Stimulated activated CD4-positive, alpha-beta T cell treated with anti-CD3 and anti-CD28 coated beads, TNF-alpha, amount 100 ng/mL, for 48 hours (primary cell): ENCODE results near the gene PXYLP1.

ENCODE experiments used
- DNase-seq, 3 donors: peaks; one replicate each; pipeline ENCODE4 v3.0.0-alpha.2; 2020; ENCODE audit warnings: low read depth in 3 of 3

The PXYLP1 gene

DNA sequence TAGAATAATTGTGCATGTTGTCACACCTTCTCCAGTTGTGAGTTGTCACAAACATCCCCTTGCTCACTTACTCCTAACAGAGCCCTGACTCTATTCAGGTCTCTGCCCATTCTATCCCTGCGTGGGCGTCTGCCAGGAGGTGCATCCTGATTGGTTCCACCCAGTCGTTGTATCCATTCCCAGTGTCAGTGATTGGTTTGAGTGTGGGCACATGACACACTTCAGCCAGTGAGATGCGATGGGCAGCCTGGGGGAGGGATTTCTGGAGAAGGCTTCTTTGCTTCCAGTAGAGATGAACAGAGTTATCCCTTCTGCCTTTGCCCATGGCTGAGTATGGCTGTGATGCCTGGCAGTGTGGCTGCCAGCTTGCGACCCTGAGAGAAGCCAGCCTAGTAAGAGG lies 18.7 kb downstream of the PXYLP1 start:
- DNase-seq = no peak

DNA sequence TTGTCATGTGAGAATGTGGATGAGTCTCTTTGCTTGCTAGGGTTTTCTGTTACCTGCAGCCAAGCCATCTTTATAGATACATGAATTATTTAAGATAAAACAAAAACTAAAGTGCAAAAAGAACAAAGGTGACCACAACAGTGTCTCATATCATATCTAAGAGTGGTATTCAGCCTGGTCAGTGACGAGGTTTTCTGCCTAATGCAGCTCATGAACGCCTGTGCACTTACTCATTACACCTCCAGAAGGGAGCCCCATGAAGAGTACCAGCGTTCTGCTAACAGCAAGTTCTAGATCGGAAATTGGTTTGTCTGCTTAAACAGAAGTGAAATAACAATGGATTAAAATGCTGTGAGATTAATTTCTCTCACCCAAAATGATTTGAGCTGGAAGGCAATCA lies 19.2 kb downstream of the PXYLP1 start:
- DNase-seq = no peak

DNA sequence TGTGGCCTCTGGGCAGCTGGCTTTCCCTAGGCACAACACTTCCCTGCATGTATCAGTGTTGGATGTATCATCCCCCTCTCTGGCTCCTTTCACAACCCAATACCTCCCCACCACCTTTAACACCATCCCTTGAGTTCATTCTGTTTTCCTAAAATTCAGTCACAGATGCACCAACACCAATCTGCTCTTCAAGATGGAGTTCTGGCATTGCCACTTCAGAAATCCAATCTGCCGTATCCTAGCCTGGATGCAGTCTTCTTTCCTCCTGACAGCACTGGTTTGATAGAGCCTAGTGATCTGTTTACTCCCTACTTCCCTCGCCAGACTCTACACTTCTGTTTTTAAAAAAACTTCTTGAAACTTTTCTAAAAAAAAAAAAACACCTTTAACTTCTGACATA lies 21.7 kb downstream of the PXYLP1 start:
- no peak for DNase-seq

DNA sequence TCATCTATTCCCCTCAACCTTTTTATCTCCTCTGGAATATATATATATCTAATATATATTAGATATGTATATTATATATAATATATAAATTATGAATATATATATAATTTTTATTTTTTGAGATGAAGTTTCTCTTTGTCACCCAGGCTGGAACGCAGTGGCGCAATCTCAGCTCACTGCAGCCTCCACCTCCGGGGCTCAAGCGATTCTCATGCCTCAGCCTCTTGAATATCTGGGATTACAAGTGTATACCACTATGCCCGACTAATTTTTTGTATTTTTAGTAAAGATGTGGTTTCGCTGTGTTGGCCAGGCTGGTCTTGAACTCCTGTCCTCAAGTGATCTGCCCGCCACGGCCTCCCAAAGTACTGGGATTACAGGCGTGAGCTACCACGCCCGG lies 22.2 kb downstream of the PXYLP1 start:
- no peak for DNase-seq

DNA sequence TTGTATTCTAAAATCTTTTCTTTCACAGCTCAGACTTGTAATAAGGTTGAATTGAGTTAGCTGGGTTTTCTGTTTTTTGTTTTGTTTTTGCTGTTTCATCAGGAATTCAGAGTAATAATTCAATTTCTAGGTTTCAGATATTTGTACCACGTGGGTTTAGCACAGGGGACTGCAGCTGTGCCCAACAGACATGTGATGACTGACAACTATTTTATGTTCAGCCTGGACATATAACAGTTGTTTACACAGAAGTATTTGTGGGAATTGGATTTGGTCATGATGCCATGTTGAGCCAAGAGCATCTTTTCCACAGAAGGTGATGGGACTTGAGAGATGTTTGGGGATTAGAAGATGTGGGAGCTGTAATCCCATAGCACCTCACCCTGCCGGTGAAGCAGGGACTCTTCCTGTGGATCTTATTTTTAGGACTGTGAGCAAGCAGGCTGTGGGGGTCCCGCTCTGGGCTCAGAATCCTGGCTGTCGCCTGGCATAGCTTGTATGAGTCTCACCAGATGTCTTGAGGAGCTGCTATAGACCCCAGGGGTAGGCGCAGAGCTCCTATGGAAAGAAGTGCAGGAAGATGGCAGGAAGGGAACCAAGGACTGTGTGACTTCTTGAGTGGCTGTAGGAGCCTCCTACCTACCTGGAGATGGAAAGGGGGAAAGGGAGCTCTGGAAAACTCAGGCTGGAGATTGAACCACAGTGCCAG lies 23.7 kb downstream of the PXYLP1 start:
- no peak for DNase-seq

DNA sequence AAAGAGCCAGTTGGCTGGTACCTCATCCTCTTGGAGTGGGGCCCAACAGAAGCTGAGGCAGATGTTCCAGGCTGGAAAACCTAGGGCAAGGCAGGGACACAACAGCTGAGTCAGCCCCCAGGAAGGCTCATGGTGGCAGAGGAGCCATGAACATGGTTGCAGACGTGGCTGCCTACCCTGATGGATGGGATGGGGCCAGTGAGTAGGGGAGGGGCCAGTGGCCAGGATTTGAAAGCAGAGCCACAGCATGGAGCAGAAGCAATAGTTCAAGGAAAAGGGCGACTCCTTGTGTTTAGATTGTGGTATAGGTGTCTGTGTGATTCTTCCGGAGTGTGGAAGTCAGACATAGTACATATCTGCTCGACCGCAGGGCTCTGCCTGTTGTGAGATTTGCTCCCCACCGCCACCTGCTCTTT lies 24.2 kb downstream of the PXYLP1 start:
- no peak for DNase-seq

DNA sequence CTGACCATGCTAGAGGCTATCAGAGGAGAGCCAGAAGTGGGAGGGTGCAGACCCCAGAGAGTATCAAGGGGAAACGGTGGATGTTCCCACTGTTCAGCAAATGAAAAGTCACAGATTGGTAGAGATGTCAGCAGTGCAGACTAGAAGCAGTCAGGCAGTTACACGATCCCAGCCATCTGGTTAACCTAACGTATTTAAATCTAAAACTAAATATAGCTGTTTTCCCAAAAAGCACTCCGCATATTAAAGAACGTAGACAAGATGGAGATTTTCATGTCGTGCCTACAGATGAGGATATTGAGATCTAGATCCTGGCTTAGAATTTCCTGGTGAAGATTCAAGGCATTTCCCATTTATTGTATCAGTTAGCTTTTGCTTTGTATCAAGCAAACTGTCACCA lies 25.2 kb downstream of the PXYLP1 start:
- no peak for DNase-seq

DNA sequence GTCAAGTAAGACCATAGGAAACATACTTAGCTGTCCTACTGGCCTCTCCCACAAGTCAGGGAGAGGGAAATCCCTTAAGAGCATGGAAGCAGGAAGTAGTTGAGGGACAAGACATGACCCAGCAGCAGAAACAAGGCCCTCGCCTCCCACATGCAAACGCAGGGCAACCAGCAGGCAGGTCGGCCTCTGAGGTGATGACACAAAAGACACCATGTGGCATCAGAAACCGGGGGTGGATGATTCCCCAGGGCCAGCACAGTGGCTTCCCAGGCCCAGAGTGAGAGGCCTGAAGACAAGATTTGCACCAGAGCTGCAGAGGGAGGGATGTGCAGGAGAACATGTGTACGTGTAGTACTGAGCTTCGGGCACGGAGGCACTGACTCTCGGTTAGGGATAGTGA lies 26.3 kb downstream of the PXYLP1 start:
- DNase-seq = no peak

DNA sequence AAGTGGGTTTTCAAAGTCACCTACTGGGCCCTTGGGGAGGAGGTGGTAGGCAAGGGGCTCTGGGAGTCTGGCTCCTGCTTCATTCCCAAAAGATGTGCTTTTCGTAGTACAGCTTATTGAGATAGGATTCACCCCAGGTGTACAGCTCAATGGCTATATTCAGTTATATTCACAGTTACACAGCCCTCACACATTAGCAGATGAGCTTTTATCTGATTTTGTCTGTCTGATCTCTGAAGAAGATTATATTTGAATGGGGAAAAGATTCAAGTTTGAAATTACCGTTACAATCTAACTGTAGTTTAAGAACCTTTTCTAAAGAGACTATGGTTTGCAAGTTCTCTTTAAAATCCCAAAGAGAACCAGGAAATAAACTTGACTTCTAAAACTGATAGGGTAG lies 27.3 kb downstream of the PXYLP1 start:
- DNase-seq = no peak

DNA sequence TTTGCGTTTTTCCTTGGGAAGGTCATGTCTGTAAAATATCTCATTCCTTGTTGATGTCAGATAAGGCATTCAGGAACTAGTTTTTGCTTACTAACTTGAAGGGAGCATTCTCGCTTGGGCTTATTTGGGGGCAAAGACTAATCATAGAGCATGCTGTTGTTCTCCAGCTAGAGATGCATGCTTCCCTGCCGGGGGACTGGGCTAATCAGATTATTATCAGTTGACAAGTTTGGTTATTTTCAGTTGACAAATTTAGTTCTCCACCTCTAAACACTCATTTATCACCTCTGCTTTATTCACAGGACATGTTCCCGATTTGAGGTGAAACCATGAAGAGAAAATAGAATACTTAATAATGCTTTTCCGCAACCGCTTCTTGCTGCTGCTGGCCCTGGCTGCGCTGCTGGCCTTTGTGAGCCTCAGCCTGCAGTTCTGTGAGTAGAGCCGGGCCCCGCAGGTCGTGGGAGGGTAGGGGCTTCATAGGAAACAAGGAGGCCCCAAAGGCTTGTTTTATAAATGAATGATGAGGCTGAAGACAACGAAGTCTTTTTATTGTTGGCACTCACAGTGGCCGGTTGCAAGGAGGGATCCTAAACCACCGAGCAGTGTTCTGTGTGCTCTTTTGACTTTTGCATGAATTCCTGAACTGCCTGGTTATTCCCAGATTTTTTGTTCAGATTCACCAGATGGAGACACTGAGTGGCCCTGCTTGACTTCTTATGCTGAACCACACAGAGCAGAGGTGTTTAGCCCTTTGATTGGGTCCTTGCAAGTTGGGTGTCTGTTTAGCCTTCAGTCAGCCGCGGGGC lies 28.4 kb downstream of the PXYLP1 start:
- DNase-seq = no peak

DNA sequence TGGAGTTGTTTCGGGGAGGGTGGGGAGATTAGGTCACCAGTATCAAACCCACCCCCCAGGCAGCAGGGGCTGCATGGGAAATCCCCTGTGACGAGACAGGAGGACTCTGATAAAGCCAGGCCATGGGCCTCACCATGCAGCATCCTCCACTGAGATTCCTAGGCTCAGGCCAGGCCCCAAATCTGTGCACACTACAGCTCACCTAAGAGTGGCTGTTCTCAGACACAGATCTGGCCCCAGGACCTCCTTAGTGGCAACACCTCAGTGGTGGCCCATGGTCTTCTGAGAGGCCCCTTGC lies 29.0 kb downstream of the PXYLP1 start:
- DNase-seq = no peak

DNA sequence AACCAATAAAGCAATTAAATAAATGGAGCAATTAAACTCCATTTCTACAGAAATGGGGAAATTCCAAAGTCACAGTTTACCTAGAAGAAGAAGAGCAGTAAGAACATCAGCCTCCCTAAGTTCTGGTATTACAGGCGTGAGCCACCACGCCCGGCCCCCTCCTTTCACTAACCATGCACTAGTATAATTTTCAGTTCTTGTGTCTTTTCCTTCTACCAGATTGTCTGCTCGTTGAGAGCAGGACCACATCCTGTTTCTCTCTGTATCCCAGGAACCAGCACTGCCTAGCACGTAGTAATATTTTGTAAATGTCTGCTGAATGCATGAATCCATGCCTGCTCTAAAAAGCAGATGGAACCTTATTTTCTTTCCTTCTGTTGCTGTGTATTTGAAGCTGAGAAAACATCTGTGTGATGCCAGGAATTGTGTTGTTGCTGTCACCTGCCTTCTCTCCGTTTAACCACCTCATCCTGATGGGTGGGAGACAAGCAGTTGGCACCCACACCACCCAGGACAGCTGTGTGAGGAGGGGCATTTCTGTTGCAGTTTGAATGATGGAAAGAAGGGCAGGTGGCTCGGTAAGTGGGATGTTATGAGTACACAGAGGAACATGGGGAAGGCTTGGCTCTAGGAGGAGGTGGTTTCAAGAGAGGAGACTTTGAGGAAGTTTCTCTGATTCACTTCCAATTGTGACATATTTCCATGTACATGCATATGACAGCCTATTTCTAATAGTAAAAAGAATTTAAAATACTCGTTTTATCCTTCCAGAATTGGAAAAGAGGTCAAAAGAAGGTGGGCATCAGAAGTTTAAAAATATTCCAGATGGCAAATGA lies 30.1 kb downstream of the PXYLP1 start:
- DNase-seq = no peak

DNA sequence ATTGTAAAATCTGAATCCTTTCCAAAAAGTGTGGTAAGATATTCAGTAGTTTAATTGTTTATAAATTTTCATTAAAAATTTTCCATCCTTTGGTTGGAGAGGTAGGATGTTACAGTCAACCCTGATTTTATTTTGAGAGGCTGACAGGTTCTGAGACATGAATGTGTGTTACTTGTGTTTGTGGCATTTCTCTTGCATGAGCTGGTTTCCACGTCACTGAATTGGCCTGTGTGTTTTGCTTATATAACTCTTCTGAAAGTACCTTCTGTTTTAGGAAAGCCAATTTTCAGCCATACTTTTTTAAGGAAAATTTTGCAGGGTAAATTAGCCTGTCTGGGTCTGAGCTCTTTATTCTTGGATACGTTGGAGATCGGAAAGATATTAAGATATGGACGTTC lies 30.7 kb downstream of the PXYLP1 start:
- DNase-seq = no peak

DNA sequence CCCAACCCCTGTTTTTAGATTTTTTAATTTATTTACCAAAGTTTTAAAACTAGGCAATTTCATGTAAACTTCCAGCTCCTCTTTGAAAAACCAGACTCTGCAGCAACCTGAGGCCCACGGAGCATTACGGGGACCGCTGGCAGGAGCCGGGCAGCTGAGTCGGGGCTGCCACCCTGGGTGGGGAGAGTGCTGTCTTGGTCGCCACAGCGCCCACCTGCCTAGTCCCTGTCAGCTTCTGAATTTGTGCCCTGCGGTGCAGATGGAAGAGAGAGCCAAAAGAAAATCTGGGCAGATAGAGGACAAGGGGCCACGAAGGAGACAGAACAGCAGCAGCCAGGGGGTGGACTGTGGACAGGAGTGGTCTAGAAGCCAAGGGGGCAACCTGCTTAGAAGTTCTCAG lies 34.6 kb downstream of the PXYLP1 start:
- no peak for DNase-seq

DNA sequence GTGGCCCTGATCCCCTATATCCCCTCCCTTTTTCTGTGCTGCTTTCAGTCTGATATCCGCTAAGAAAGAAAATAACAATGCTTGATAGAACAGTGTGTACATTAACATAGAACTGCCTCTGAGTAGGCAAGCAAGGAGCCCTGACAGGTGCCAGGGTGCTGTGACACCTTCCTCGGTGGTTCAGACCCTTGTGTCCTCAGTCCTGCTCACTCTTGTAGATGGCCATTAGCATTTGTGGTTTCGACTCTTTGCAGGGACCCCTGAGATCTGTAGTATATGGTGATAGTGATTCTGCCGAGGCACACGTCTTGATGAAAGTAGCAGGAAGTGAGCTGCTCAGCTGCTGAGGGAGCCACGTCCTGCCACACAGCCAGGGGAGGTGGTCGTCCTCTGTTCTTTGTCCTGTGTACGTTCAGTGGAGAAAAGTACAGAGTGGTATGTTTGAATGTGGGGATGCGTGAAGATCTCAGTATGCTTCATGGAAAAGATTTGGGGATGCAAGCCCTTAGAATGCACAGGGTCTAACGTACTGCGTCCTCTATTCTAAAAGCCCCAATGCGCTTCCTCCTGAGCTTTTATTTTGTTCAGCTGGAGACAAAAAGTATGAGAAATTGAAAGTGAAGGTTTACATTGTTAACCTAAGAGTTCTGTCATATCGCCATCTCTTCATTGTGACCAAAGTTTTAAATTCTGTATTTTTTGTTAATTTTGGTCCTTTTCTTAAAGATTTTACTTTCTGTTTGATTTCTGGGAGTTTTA lies 35.4 kb downstream of the PXYLP1 start:
- DNase-seq = no peak

DNA sequence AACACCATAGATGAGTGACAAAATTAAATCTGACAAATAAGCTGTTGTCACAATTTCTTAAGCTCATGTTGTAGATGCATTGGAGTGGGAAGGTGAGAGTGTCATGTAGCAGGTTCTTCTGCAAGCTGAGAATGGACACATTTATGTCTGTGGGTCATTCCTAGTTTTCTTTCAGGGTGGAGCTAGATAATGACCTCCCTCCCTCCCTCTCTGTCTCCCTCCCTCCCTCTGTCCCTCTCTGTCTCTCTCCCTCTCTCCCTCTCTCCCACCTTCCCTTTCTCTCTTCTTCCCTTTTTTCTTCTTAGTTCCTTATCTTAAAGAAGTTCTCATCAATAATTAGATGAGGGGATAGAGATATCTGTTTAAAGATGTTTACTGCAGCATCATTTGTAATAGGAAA lies 36.0 kb downstream of the PXYLP1 start:
- DNase-seq = no peak

DNA sequence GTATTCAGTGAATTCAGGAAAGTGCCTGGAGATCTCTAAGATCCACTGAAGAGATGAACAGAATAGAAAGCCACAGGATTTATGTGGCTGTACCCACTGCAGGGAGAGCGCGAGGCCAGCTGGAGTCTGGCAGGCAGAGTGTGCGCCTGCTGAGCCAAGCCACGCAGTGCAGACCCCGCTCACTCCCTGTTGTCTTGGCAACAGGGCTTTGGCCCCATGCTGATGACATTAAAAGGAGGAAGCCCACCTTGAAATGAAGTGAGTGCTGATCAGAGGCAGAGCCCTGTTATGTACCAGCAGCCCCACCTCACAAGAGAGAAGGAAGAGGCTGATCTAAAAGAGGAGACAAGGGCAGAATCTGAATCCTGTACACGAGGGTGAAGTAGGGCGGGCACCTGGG lies 36.7 kb downstream of the PXYLP1 start:
- DNase-seq = no peak

DNA sequence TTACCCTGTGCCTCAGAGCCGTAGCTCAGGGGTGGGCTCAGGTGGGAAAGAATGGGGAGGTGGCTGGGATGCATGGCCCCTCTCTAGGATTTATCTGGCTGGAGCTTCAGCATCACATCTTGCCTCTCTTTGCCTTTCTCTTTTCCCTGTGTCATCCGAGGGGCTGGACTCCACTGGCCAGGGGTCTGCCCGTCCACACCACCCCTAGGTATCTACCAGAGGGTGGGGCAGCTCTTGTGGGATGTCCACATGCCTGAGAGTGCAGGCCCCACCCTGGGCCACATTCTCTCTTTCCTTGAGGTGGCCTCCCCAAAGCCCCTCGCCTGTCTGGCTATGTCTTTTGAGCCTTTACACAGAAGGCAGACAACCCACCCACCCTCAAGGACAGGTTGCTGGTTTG lies 37.2 kb downstream of the PXYLP1 start:
- DNase-seq = no peak

DNA sequence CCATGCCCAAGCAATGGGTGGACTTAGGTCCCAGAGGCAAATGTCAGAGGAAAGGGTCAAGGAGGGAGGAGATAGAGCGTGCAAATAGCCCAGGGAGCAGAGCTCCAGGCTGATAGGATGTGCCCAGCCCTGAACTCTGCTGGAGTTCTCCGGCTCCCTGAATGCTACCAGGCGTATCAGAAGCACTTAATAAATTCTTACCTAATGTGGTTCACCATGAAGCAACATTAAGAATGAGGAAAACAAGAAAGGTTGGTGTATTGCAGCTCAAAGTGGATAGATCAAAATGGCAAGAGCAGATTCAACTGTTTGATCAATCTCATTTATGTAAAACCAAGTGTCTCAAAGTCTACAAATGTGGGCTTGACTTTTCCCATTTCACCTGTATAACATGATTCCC lies 38.3 kb downstream of the PXYLP1 start:
- DNase-seq = no peak

DNA sequence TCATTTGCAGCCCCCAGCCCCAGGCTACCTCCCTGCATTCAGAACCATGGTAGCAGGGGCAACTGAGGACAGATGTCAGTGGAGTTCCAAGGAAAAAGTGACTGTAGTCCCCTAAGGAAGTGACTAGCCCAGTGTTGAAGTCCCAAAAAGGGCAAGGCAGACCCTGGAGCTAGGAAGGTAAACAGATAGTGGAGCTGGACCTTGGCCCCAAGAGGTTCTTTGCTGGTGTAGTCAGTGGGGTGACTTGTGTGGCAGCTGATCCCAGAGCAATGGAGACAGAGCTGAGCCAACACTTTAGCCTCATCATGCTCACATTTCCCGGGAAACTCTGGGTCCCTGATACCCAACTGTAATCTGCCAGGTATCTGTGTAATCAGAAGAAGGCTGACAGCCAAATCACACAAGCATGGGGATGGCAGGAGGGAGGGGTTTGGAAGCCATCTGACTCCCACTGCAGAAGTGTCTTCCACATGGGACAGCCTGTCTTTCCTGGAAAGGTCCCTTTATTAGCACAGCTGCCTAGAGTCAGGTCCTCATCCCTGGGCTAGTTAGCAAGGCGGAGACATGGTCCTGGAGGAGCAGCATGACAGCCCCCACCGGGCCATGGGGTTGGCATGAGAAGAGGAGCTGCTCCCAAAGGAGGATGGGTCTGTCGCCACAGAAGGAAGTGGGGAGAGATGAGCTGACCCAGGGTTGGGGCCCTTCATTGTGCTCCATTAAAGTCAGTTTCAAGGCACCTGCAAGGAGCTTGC lies 39.8 kb downstream of the PXYLP1 start:
- DNase-seq = no peak

DNA sequence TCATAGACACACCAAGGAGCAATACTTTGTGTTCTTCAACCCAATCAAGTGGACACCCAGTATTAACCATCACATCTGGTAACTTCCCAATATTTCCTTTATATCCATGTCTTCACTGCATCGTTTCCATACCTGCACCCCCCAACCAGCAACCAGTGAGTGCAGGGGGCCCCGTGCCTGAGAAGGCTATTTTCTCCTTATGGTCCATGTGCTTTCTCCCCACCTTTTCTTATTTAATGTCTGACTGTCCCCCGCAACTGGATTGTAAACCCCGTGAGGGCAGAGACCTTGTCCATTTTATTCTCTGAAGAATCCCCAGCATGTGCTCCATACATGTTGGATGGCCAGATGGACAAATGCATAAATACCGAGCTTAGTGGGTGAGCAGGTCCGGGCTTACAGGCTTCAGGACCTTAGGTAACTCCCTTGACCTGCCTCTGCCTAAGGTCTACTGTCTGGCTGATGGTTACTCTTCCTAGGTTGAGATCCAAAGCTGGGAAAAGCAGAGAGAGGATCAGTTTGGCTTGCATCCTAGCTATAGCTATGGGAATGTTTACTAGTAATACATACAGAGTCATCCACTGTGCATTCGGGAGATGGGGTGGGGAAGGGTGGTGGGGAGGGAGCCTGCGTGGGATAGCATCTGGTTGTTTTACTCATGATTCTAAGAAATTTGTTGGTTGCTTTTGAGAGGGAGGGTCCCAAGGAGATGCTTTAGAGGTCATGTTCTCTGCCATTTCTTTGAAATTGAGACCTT lies 41.5 kb downstream of the PXYLP1 start:
- no peak for DNase-seq
